HepG2 (cell line): Measurements from ENCODE around the gene ST3GAL5. TPM values are rescaled to one million over a fixed set of nuclear protein-coding genes. Genes with fewer than 3 reads are reported as not detected.
A peak's percentile ranks its signal among the peaks of the same experiment; 100 is the strongest.

Experiments used
- ARNT2 ChIP-seq: sonication (generic); formaldehyde crosslinking; IDR thresholded peaks from 2 replicates; pipeline ENCODE4 v1.8.0; 2022; ENCODE audit warnings: mild to moderate bottlenecking, low read depth, missing genetic modification reagents, moderate library complexity
- ELF3 ChIP-seq: IDR thresholded peaks from 2 replicates; pipeline ENCODE4 v1.6.1; 2016; ENCODE audit warnings: missing genetic modification reagents, missing compliant biosample characterization
- HNF4A ChIP-seq: sonication (generic); formaldehyde crosslinking; IDR thresholded peaks from 2 replicates; pipeline ENCODE4 v1.4.0; 2020; ENCODE audit warnings: missing genetic modification reagents
- IRF2 ChIP-seq: IDR thresholded peaks from 2 replicates; pipeline ENCODE4 v1.6.1; 2018; ENCODE audit warnings: missing genetic modification reagents, missing compliant biosample characterization
- KDM2A ChIP-seq: sonication (generic); formaldehyde crosslinking; IDR thresholded peaks from 2 replicates; pipeline ENCODE4 v1.4.0; 2020; ENCODE audit warnings: low read depth, missing genetic modification reagents, borderline replicate concordance
- MAZ ChIP-seq, 2 experiments: sonication (generic) in 1 of 2; formaldehyde crosslinking in 1 of 2; IDR thresholded peaks; 2 replicates each; pipeline versions ENCODE4 v1.5.0 to v1.6.1; 2012 to 2020; ENCODE audit warnings: low read depth in 2 of 2, mild to moderate bottlenecking in 2 of 2, borderline replicate concordance in 1 of 2, improper control_type of control experiment in 1 of 2, low read length in 1 of 2, missing genetic modification reagents in 1 of 2, moderate library complexity in 1 of 2
- MTA3 ChIP-seq: sonication (generic); formaldehyde crosslinking; IDR thresholded peaks from 2 replicates; pipeline ENCODE4 v1.4.0; 2020; ENCODE audit warnings: missing genetic modification reagents
- NFKB2 ChIP-seq: sonication (generic); formaldehyde crosslinking; IDR thresholded peaks from 2 replicates; pipeline ENCODE4 v1.4.0; 2020; ENCODE audit warnings: missing genetic modification reagents, borderline replicate concordance
- ONECUT2 ChIP-seq: sonication (generic); formaldehyde crosslinking; IDR thresholded peaks from 2 replicates; pipeline ENCODE4 v1.4.0; 2020; ENCODE audit warnings: missing genetic modification reagents
- PTBP1 ChIP-seq: fragments of 200-400 bp; formaldehyde crosslinking; IDR thresholded peaks from 2 replicates; pipeline ENCODE4 v1.6.1; 2018; ENCODE audit warnings: low read length, low read depth; ENCODE audit not compliant: poor library complexity, severe bottlenecking
- RAD21 ChIP-seq: fragments of 450-650 bp; formaldehyde crosslinking; IDR thresholded peaks from 2 replicates; pipeline ENCODE4 v1.5.0; 2020; ENCODE audit warnings: mild to moderate bottlenecking
- RARA ChIP-seq: IDR thresholded peaks from 2 replicates; pipeline ENCODE4 v1.6.1; 2016; ENCODE audit warnings: missing genetic modification reagents, missing compliant biosample characterization
- RELA ChIP-seq: sonication (generic); formaldehyde crosslinking; IDR thresholded peaks from 2 replicates; pipeline ENCODE4 v1.4.0; 2020; ENCODE audit warnings: missing genetic modification reagents
- STAG1 ChIP-seq: sonication (generic); formaldehyde crosslinking; IDR thresholded peaks from 2 replicates; pipeline ENCODE4 v1.4.0; 2020; ENCODE audit warnings: missing genetic modification reagents
- ZBTB38 ChIP-seq: sonication (generic); formaldehyde crosslinking; IDR thresholded peaks from 2 replicates; pipeline ENCODE4 v1.5.1; 2020; ENCODE audit warnings: mild to moderate bottlenecking, missing genetic modification reagents
- ZFP36 ChIP-seq: fragments of 150-350 bp; IDR thresholded peaks from 2 replicates; pipeline ENCODE4 v1.6.1; 2018; ENCODE audit warnings: borderline replicate concordance, low read length, low read depth; ENCODE audit not compliant: partially characterized antibody
- ZFP90 ChIP-seq: sonication (generic); formaldehyde crosslinking; IDR thresholded peaks from 2 replicates; pipeline ENCODE4 v1.8.0; 2022; ENCODE audit warnings: missing genetic modification reagents, mild to moderate bottlenecking, inconsistent platforms, borderline replicate concordance
- ZMAT3 ChIP-seq: sonication (generic); formaldehyde crosslinking; conservative IDR thresholded peaks from 2 replicates; pipeline ENCODE4 v1.7.0; 2021; ENCODE audit warnings: missing genetic modification reagents
- ZNF574 ChIP-seq: sonication (generic); formaldehyde crosslinking; IDR thresholded peaks from 2 replicates; pipeline ENCODE4 v1.4.0; 2020; ENCODE audit warnings: missing genetic modification reagents
- ZNF782 ChIP-seq: sonication (generic); formaldehyde crosslinking; IDR thresholded peaks from 2 replicates; pipeline ENCODE4 v1.4.0; 2020; ENCODE audit warnings: missing genetic modification reagents, mild to moderate bottlenecking, borderline replicate concordance
- polyA plus RNA-seq, 8 experiments: library from polyadenylated mRNA; depleted of rRNA in 3 of 8; stranded (reverse) in 7 of 8; unstranded in 1 of 8; fragments of >200 nt; fragmentation: Illumina TruSeq in 4 of 8; extraction: Trizol in 4 of 8; gene quantifications; 2 replicates each; pipeline versions ENCODE4 v1.2.1 to v1.2.3, GENCODE V29; 2011 to 2016; ENCODE audit warnings: low read depth in 4 of 8, missing spikeins in 1 of 8, mixed read lengths in 1 of 8; ENCODE audit not compliant: insufficient read depth in 1 of 8
- total RNA-seq, 5 experiments: library from RNA; depleted of rRNA; stranded (reverse); fragments of >200 nt; fragmentation: Illumina TruSeq; extraction: Trizol; gene quantifications; 2 replicates each; pipeline ENCODE4 v1.2.3, GENCODE V29; 2016; ENCODE audit warnings: low read depth in 1 of 5
- TF ChIP-seq, protein P1 (sequence below): IDR thresholded peaks from 2 replicates; pipeline ENCODE4 v1.6.1; 2018; ENCODE audit warnings: missing genetic modification reagents, mild to moderate bottlenecking, missing compliant biosample characterization
- TF ChIP-seq, protein P2 (sequence below): sonication (generic); IDR thresholded peaks from 2 replicates; pipeline ENCODE4 v1.6.1; 2016; ENCODE audit warnings: low read depth, borderline replicate concordance

The ST3GAL5 gene
- total and polyA plus RNA-seq, 2 of the 13 experiments (the other 11 are each of a cell fraction or from before 2014, with no cell fraction given) = 1.3 to 2.0 TPM

DNA sequence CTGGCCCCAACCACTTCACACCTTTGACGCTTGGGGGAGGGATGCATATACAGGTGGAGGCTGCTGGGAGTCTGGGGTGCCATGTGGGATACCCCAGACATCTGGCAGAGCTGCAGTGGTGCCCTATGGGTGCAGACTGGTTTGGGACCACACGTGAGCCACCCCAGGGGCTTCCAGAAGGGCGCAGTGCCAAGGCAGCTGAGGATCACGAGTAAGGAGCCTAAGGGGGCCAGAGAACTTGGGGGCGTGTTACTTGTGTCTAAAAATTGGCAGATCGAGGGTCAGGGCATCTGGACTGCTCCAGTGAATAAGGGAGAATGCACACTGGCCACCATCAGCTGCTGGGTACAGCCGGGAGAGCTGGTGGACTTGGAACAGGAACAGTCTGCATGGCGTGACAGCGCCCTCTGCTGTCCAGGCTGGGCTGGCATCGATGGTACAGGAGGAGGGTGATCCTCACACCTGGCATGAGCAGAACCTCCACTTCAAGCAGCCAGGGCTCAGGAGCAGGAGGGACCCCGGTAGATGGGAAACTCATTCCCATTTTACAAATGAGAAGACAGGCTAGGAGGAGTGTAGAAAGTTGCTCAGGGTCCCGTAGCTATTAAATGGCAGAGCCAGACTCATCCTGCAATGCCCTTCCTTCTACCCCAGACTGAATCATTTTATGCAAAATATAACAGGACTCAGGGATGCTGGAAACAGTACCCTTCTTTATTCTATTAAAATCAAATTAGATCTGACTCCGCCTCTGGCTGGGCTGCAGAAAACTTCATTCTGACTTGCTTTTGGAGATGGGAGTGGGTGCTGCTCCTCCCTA lies 74.6 kb downstream of the ST3GAL5 start (continued):
- TF ChIP-seq STAG1 (CRISPR knock-in tag) = peak; percentile 99
- 0 out of 2 replicates have a peak, but pooled peaks have one; percentile 10 for TF ChIP-seq RARA (CRISPR knock-in tag)
- TF ChIP-seq ZNF782 (CRISPR knock-in tag) = no peak
- TF ChIP-seq ARNT2 (CRISPR knock-in tag) = no peak
- TF ChIP-seq MTA3 = no peak
- peak; percentile 52; the same call in 1 of the 2 replicates for TF ChIP-seq ZNF574 (CRISPR knock-in tag)
- TF ChIP-seq ZFP36 = peak; percentile 73
- 0 out of 2 replicates have a peak, but pooled peaks have one; percentile 26 for TF ChIP-seq ZFP90 (CRISPR knock-in tag)
- TF ChIP-seq, protein P1, sequence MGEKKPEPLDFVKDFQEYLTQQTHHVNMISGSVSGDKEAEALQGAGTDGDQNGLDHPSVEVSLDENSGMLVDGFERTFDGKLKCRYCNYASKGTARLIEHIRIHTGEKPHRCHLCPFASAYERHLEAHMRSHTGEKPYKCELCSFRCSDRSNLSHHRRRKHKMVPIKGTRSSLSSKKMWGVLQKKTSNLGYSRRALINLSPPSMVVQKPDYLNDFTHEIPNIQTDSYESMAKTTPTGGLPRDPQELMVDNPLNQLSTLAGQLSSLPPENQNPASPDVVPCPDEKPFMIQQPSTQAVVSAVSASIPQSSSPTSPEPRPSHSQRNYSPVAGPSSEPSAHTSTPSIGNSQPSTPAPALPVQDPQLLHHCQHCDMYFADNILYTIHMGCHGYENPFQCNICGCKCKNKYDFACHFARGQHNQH (CRISPR knock-in tag) = peak; percentile 59; the same call in 1 of the 2 replicates
- peak; percentile 38; the same call in 1 of the 2 replicates for TF ChIP-seq RELA (CRISPR knock-in tag)
- peak; percentile 70 for TF ChIP-seq HNF4A (CRISPR knock-in tag)
- 0 out of 2 replicates have a peak, but pooled peaks have one; percentile 38 for TF ChIP-seq IRF2 (CRISPR knock-in tag)
- TF ChIP-seq ZBTB38 (CRISPR knock-in tag) = 0 out of 2 replicates have a peak, but pooled peaks have one; percentile 35
- peak; percentile 61; the same call in 1 of the 2 replicates for TF ChIP-seq ZMAT3 (CRISPR knock-in tag)
- no peak for TF ChIP-seq MAZ (IDR thresholded peaks at IDR 0.05; ENCODE audit: borderline replicate concordance, low read depth, low read length)
- peak; percentile 50; the same call in 1 of the 2 replicates for TF ChIP-seq MAZ (CRISPR knock-in tag; IDR thresholded peaks at IDR 0.05; ENCODE audit: low read depth)
- peak; percentile 49; the same call in 1 of the 2 replicates for TF ChIP-seq ELF3
- peak; percentile 59; the same call in 1 of the 2 replicates for TF ChIP-seq NFKB2 (CRISPR knock-in tag)
- TF ChIP-seq RAD21 (CRISPR knock-in tag) = peak; percentile 99
- TF ChIP-seq ONECUT2 = no peak
- peak; percentile 82 for TF ChIP-seq KDM2A
- TF ChIP-seq, protein P2, sequence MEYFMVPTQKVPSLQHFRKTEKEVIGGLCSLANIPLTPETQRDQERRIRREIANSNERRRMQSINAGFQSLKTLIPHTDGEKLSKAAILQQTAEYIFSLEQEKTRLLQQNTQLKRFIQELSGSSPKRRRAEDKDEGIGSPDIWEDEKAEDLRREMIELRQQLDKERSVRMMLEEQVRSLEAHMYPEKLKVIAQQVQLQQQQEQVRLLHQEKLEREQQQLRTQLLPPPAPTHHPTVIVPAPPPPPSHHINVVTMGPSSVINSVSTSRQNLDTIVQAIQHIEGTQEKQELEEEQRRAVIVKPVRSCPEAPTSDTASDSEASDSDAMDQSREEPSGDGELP = peak; percentile 37; the same call in 1 of the 2 replicates
- peak; percentile 37 for TF ChIP-seq PTBP1
